ENCODE data around the gene SSTR3.

DNA sequence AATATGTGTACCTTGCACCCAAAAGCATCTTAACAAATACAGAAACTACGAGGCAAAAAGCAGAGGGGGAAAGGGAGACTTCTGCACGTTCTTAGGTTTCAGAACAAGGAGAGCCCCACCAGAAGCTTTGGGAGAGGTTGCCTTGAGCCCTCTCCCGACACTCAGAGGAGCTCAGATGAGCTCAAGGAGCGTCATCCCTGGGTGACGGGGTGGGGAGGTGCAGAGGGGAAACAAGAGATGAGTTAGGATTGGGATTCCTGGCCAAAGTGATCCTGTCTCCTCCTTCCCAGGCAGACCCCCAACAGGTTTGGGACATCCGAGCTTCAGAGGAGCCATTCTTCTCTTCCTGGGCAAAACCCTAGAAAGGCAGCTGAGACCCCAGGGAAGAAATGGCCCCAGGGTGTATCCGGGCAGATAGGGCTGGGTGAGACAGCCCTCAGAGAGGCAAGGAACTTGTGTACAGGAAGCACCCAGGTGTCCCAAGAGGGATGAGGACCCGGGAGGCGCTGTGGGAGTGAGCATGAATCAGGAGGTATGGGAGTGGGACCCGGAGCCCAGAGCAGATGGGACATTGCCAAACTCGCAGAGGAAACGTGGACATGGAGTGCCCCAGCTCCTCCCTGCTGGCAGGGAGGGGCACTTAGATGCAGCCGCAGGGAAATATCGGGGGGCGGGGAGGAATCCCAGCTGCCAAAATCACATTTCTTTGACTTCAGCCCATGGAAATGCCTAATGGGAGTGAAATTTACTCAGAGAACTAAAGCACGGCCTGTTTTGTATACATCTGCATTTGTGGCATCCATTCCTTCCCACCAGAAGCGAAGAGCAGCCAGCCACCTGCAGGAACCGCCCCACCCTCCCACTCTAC, 36.6 kb downstream of the SSTR3 start:
- TF ChIP-seq, protein P1, sequence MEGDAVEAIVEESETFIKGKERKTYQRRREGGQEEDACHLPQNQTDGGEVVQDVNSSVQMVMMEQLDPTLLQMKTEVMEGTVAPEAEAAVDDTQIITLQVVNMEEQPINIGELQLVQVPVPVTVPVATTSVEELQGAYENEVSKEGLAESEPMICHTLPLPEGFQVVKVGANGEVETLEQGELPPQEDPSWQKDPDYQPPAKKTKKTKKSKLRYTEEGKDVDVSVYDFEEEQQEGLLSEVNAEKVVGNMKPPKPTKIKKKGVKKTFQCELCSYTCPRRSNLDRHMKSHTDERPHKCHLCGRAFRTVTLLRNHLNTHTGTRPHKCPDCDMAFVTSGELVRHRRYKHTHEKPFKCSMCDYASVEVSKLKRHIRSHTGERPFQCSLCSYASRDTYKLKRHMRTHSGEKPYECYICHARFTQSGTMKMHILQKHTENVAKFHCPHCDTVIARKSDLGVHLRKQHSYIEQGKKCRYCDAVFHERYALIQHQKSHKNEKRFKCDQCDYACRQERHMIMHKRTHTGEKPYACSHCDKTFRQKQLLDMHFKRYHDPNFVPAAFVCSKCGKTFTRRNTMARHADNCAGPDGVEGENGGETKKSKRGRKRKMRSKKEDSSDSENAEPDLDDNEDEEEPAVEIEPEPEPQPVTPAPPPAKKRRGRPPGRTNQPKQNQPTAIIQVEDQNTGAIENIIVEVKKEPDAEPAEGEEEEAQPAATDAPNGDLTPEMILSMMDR (IDR thresholded peaks at IDR 0.05), result no peak
- no peak for TF ChIP-seq POLR2A (IDR thresholded peaks at IDR 0.05)
